Endothelial cell of umbilical vein (primary cell): Measurements from ENCODE around the gene FLT3LG. TPM values are rescaled to one million over a fixed set of nuclear protein-coding genes. Genes with fewer than 3 reads are reported as not detected.

ENCODE experiments used
- BruUV-seq: library from RNA; stranded (reverse); fragments of 400-500 nt; replicated peaks from 2 replicates; lab custom pipeline; 2021; lab: Mats Ljungman, UMichigan
- CTCF ChIA-PET: fragments of 300-600, 350-600 bp; sonication (Branson Sonifier 250); formaldehyde crosslinking; loops from one replicate; lab custom pipeline; 2021; ENCODE audit warnings: antibody characterized with exemption, inconsistent platforms; lab: Charles Lee
- POLR2A ChIA-PET: fragments of 300-600, 350-600 bp; sonication (Branson Sonifier 250); formaldehyde crosslinking; loops from one replicate; lab custom pipeline; 2021; ENCODE audit warnings: antibody characterized with exemption, inconsistent platforms; lab: Charles Lee
- DNase-seq: peaks from one replicate; pipeline ENCODE4 v3.0.0-alpha.2; 2011; ENCODE audit warnings: low read depth, low spot score
- FAIRE-seq: peaks from 2 replicates; lab custom pipeline; 2011; peaks lifted over from hg19 to GRCh38; lab: Jason Lieb, UNC
- H2AFZ ChIP-seq: 2 replicates; pipeline ENCODE4 v1.6.0; 2012; ENCODE audit warnings: low read depth, low read length, control low read depth, inconsistent platforms
- H3K27ac ChIP-seq: 2 replicates; pipeline ENCODE4 v1.5.1; 2011; ENCODE audit warnings: low read depth, mild to moderate bottlenecking, control low read depth, low read length, moderate library complexity; ENCODE audit not compliant: insufficient read depth
- H3K27me3 ChIP-seq, 2 experiments: 2 replicates each; pipeline versions ENCODE4 v1.6.0 to v1.6.1; 2011; ENCODE audit warnings: low read length in 2 of 2, mixed read lengths in 1 of 2; ENCODE audit not compliant: control insufficient read depth in 2 of 2, insufficient read depth in 2 of 2
- H3K36me3 ChIP-seq, 2 experiments: 2 replicates in 1 of 2; 3 replicates in 1 of 2; pipeline ENCODE4 v1.5.1; 2011; ENCODE audit warnings: low read length in 2 of 2, mild to moderate bottlenecking in 1 of 2, moderate library complexity in 1 of 2; ENCODE audit not compliant: control insufficient read depth in 2 of 2, insufficient read depth in 2 of 2; ENCODE audit errors: extremely low read depth in 1 of 2
- H3K4me1 ChIP-seq: 3 replicates; pipeline ENCODE4 v1.5.1; 2011; ENCODE audit warnings: mild to moderate bottlenecking, low read length; ENCODE audit not compliant: control insufficient read depth, insufficient read depth; ENCODE audit errors: extremely low read depth
- H3K4me2 ChIP-seq: 2 replicates; pipeline ENCODE4 v1.6.1; 2011; ENCODE audit warnings: low read length, control low read depth, mixed read lengths; ENCODE audit not compliant: insufficient read depth
- H3K4me3 ChIP-seq, 3 experiments: fragments of 200-600 bp in 1 of 3; sonication (generic), shearing (Covaris generic) in 1 of 3; replicated peaks in 1 of 3; 2 replicates each; pipeline ENCODE4 v1.5.1; 2011 to 2016; ENCODE audit warnings: control low read depth in 3 of 3, low read length in 3 of 3, mild to moderate bottlenecking in 2 of 3, inconsistent platforms in 1 of 3, low read depth in 1 of 3, moderate library complexity in 1 of 3; ENCODE audit not compliant: insufficient read depth in 1 of 3
- H3K79me2 ChIP-seq: 2 replicates; pipeline ENCODE4 v1.6.0; 2012; ENCODE audit warnings: low read length, inconsistent platforms; ENCODE audit not compliant: control insufficient read depth, insufficient read depth
- H3K9ac ChIP-seq: replicated peaks from 2 replicates; pipeline ENCODE3; 2011; ENCODE audit warnings: low read length, control low read depth; ENCODE audit not compliant: insufficient read depth; ENCODE audit errors: extremely low read depth
- H3K9me1 ChIP-seq: replicated peaks from 3 replicates; pipeline ENCODE4 v1.6.0; 2011; ENCODE audit warnings: mild to moderate bottlenecking, low read length; ENCODE audit not compliant: control insufficient read depth, insufficient read depth; ENCODE audit errors: extremely low read depth
- H3K9me3 ChIP-seq: replicated peaks from 2 replicates; pipeline ENCODE4 v1.5.1; 2012; ENCODE audit warnings: low read length, inconsistent platforms; ENCODE audit not compliant: control insufficient read depth, insufficient read depth
- H4K20me1 ChIP-seq: replicated peaks from 2 replicates; pipeline ENCODE3; 2011; ENCODE audit warnings: mild to moderate bottlenecking, low read length; ENCODE audit not compliant: control insufficient read depth, insufficient read depth; ENCODE audit errors: extremely low read depth
- CTCF ChIP-seq, 2 donors: IDR thresholded peaks; 1 replicate in 1 of 2; 2 replicates in 1 of 2; pipeline ENCODE4 v1.5.1; 2011; ENCODE audit warnings: low read length in 2 of 2, mild to moderate bottlenecking in 2 of 2, moderate library complexity in 2 of 2, control low read depth in 1 of 2, inconsistent platforms in 1 of 2, low read depth in 1 of 2; ENCODE audit not compliant: insufficient read depth in 1 of 2; ENCODE audit errors: extremely low read depth in 1 of 2
- EZH2 ChIP-seq: IDR thresholded peaks from 2 replicates; pipeline ENCODE4 v1.6.1; 2012; ENCODE audit warnings: borderline replicate concordance, low read depth, mild to moderate bottlenecking, moderate library complexity, low read length, inconsistent platforms; ENCODE audit not compliant: severe bottlenecking
- FOS ChIP-seq: IDR thresholded peaks from 2 replicates; pipeline ENCODE4 v1.6.1; 2011; ENCODE audit warnings: mild to moderate bottlenecking, low read length, moderate library complexity, borderline replicate concordance; ENCODE audit not compliant: insufficient read depth
- GATA2 ChIP-seq: IDR thresholded peaks from 2 replicates; pipeline ENCODE4 v1.7.0; 2011; ENCODE audit warnings: low read depth, mild to moderate bottlenecking, moderate library complexity, mixed read lengths, low read length; ENCODE audit not compliant: insufficient read length, insufficient read depth
- JUN ChIP-seq: IDR thresholded peaks from 2 replicates; pipeline ENCODE4 v1.6.1; 2011; ENCODE audit warnings: borderline replicate concordance, low read depth; ENCODE audit not compliant: insufficient read length, insufficient read depth
- MAX ChIP-seq: IDR thresholded peaks from 2 replicates; pipeline ENCODE4 v1.6.1; 2011; ENCODE audit not compliant: insufficient read depth, insufficient read length
- MYC ChIP-seq: IDR thresholded peaks from one replicate; pipeline ENCODE4 v1.6.1; 2011; ENCODE audit warnings: mild to moderate bottlenecking, low read depth, low read length
- POLR2A ChIP-seq: IDR thresholded peaks from 2 replicates; pipeline ENCODE4 v1.6.1; 2012; ENCODE audit warnings: low read depth, mild to moderate bottlenecking, control low read depth, low read length
- POLR2AphosphoS5 ChIP-seq: IDR thresholded peaks from 2 replicates; pipeline ENCODE4 v1.6.1; 2012; ENCODE audit warnings: low read depth, mild to moderate bottlenecking, control low read depth, low read length, moderate library complexity; ENCODE audit not compliant: insufficient read depth
- dilution Hi-C: fragments of 300-500 bp; cut with MboI; formaldehyde crosslinking; loops from one replicate; pipeline ENCODE4 v1.15.0; 2019; ENCODE audit warnings: low sequenced_read_pairs; ENCODE audit not compliant: extremely low pct_ligation_motif_present
- intact Hi-C: fragments of 100-400 bp; cut with micrococcal nuclease; formaldehyde crosslinking; loops from one replicate; pipeline ENCODE4 v1.10.0; 2022
- polyA plus RNA-seq, 4 experiments: library from polyadenylated mRNA; depleted of rRNA in 3 of 4; stranded (reverse) in 3 of 4; unstranded in 1 of 4; fragments of >200 nt; gene quantifications; 2 replicates each; pipeline versions ENCODE4 v1.2.1 to v1.2.3, GENCODE V29; 2011 to 2012; ENCODE audit warnings: missing spikeins in 1 of 4
- total RNA-seq: library from RNA; stranded (reverse); gene quantifications from 2 replicates; pipeline ENCODE4 v1.2.3, GENCODE V29; 2021

The FLT3LG gene
- total and polyA plus RNA-seq, 2 donors (not counting 3 experiments of a cell fraction or from before 2014, with no cell fraction given): 5.0 to 5.7 TPM

- no peak for TF ChIP-seq GATA2
- TF ChIP-seq JUN: no peak
- TF ChIP-seq MAX: no peak
- no peak for TF ChIP-seq FOS
- no peak for TF ChIP-seq POLR2AphosphoS5
- TF ChIP-seq CTCF (IDR thresholded peaks at IDR 0.05; ENCODE audit: extremely low read depth in 1 of 2, insufficient read depth in 1 of 2, low read depth in 1 of 2, low read length in 2 of 2): no peak
- TF ChIP-seq EZH2: no peak
- no peak for TF ChIP-seq MYC
- TF ChIP-seq POLR2A: no peak
- Histone ChIP-seq H3K9me3 (no peaks in the 10 kb centered on the region), H3K27me3 (no peaks in the 10 kb centered on the region), H3K4me2 (peak overlapping the region; percentile 79), H3K79me2 (peaks cover 11% of the 10 kb centered on the region), H4K20me1 (no peaks in the 10 kb centered on the region), H3K9me1 (no peaks in the 10 kb centered on the region), H3K4me1 (peaks cover 11% of the 10 kb centered on the region), H3K36me3 (peaks cover 0 to 4% of the 10 kb centered on the region in 2 experiments), H2AFZ (peak overlapping the region; percentile 42), H3K9ac (peak overlapping the region; percentile 92), H3K4me3 (peak overlapping the region; percentile 31 to 74 (median 52)), H3K27ac (peak overlapping the region; percentile 83)
- POLR2A ChIA-PET: interaction anchor here (0.6 to 1.0 kb wide), 3 partner anchors 19 to 326 kb away, joined by 3 to 8 read pairs (median 7); no protein-coding TSS in a partner anchor
- BruUV-seq: TSS peak; percentile 91
- intact Hi-C loops: loop anchor here (2.0 to 5.0 kb wide), 3 partner anchors 21 to 424 kb away; partner anchors contain the start of genes AKT1S1, FLT3LG, RRAS and SCAF1
- CTCF ChIA-PET: interaction anchor here (1.9 to 3.8 kb wide), 2 partner anchors 19 to 23 kb away, joined by 8 to 17 read pairs; partner anchors contain the start of gene FLT3LG
- DNase-seq: no peak
- FAIRE-seq: peak; percentile 38
- dilution Hi-C loops: no loop called here
Measured at GRCh38 chr19:49453757-49454240, 20.2 kb upstream of the FLT3LG start.
